NCI-H526 (cell line): Measurements from ENCODE around the gene FBXW11.
"Not testable (repeated sequence)": the region's sequence is repeated elsewhere in the genome, so short reads cannot be mapped to it uniquely, and the experiment has no call there.

Experiments used
- DNase-seq, 2 experiments: peaks; one replicate each; lab custom pipeline; 2025; lab: John Stamatoyannopoulos, UW

The FBXW11 gene

DNA sequence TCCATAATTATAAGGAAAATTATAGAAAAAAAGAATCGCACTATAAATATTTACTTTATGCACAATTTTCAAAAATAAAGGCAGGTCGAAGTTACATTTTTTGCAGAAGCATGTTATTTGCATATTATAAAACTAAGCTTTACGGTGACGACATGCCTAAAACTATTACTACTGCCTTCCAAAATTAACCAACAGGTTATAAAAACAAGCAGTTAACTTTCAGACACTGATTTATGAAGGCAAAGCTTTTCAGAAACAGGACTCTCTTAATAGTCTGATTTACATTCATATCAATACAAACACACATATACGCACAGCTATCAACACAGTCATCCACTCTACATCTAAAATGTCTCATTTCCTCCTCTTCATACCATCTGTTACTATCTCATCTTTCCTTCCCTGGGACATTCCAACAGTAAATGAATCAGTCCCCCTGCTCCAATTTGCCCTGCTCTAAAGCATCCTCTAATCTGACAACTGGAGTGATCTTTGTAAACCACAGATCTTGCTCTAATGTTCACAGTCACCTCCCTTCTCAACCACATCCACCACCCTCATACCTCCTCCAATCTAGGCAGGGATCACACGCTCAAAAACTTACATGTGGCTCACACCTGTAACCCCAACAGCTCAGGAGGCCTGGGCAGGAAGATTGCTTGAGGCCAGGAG, 21.6 kb downstream of the FBXW11 start:
- DNase-seq, result no peak

GRCh38 chr5:171981847-171982246, 24.6 kb downstream of the FBXW11 start:
- no peak for DNase-seq

GRCh38 chr5:171980792-171981191, 25.6 kb downstream of the FBXW11 start:
- no peak for DNase-seq

DNA sequence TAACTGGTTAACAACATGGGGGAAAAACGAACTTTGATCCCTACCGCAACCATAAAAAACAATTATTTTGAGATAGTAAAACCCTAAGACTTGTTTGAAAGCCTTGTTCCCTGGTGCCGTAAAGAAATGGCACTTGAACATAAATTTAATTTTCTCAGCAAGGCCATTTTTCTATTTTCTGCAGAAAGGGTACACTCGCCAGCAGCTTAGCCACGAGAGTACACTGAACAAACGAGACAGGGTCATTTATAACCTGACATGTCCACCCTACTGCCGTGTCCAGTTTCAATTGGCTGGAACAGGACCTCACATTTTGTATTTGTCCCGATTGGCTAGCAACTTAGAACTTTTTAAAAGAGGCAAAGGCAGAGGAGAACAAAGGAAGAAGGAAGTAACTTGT, 26.8 kb downstream of the FBXW11 start:
- no peak for DNase-seq

- DNase-seq, result no peak
Measured at GRCh38 chr5:171978519-171978918, 27.9 kb downstream of the FBXW11 start.

DNA sequence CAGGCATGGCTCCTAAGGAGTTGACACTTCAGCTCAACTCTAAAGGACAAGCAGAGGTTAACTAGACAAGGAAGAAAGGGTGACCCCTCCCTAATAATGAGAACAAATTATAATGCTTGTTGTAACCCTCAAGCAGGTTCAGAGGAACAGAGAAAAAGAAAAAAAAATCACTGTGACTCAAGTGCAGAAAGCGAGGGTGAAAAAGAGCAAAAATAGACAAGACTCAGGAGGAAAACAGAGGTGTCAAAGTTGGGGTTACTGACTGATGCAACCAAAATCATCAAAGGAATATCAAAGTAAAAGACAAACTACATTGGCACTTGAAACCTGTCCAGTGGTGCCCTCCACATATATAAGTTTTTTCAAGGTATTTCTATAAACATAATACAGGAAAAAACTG, 28.4 kb downstream of the FBXW11 start:
- no peak for DNase-seq

- not testable (repeated sequence) for DNase-seq
Measured at GRCh38 chr5:171977244-171977950, 29.0 kb downstream of the FBXW11 start.

GRCh38 chr5:171975877-171976667, 30.4 kb downstream of the FBXW11 start:
- DNase-seq, result no peak

DNA sequence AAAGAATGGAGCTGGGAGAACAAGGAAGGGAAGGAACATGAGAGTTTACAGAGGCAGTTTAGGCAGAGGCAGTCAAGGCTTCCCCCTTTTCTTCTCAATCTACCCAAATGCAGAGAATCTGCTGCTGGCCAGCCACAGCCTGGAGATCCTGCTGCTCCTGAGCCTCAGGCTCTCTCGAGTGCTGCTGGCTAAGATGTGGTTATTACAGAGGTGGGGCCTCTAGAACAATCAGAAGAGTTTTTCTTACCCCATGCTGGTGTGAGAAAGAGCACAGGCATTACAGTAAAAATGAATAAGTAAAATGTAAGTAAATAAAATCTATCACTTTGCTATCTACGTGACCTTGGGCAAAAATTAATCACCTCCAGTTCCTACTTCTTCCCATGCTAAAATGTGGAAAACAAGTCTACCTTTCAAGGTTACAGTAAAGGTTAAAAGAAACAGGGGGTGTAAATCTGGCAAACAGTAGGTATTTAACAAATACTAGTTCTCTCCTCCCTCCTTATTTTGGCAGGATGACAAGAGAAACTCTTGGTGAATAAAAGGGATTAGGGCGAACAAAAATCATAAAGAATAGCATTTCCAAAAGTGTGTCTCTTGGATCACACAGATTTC, 31.1 kb downstream of the FBXW11 start:
- no peak for DNase-seq

- DNase-seq, result no peak
Measured at GRCh38 chr5:171970826-171971225, 35.6 kb downstream of the FBXW11 start.

- no peak for DNase-seq
Measured at GRCh38 chr5:171969288-171969880, 37.1 kb downstream of the FBXW11 start.

GRCh38 chr5:171968531-171968930, 37.9 kb downstream of the FBXW11 start:
- no peak for DNase-seq

DNA sequence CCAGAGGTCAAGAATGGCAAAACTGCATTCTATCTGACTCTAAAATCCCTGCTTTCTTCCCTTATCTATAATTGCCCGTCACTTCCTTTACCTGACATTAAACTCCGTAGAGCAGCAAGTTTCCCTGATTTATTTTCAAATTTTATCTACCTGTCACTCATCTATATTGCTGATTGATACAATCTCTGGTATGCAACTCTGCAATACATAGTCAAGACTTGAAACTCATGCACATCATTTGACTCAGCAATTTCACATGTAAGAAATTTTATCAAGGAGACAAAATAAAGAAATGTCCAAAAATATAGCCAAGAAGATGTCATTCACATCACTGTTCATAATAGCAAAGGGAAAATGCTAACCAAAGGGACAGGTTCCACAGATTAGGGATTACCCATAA, 39.5 kb downstream of the FBXW11 start:
- DNase-seq, result no peak

GRCh38 chr5:171966270-171966669, 40.2 kb downstream of the FBXW11 start:
- DNase-seq, result no peak

GRCh38 chr5:171965745-171966144, 40.7 kb downstream of the FBXW11 start:
- no peak for DNase-seq

DNA sequence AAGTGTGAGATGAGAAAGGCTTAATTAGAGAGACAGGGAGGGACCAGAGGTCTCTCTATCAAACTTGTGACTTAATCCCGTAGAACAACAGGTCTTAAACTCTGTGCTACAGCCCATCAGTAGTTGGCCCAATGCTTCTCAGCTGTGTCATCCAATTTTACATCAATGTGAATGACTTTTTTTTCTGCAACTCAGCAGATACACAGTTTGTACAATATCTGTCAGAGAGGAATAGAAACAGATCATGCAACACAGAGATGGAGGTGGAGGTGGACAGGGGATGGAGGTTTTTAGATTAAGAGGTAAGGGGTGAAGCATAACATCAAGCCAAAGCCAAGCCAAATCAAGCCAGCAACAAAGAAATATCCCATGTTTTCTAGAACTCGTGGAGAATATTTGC, 43.0 kb downstream of the FBXW11 start:
- DNase-seq, result no peak

GRCh38 chr5:171961117-171961516, 45.3 kb downstream of the FBXW11 start:
- DNase-seq, result no peak

- DNase-seq, result no peak
Measured at GRCh38 chr5:171957591-171958251, 48.7 kb downstream of the FBXW11 start.

DNA sequence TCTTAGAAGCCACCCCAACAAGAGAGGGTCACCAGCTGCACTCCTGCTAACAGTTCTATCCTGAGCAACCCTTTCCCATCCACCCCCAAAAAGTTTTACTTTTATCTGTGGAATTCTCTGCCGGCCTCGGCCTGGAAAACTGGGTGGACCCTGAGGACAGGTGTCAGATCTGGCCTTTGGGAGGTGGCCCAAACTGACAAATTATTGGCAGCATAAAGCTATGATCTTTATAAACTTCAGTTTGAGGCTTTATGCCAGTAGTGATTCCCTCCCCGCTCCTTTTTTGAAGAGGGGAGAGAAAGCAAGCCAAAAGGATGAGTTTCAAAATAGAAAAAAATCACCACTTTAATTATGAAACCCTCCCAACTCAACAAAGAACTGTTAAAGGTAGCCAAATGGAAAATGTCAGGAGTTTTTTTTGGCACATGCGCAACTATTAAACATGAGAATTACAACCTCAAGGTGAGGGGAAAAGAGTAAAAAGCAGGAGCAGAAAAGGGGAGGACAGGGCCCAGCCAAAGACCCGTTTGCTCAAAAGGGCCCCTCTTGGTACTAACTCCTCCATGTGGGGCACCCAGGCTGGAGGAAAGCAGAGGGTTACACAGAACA, 49.4 kb downstream of the FBXW11 start:
- no peak for DNase-seq

DNA sequence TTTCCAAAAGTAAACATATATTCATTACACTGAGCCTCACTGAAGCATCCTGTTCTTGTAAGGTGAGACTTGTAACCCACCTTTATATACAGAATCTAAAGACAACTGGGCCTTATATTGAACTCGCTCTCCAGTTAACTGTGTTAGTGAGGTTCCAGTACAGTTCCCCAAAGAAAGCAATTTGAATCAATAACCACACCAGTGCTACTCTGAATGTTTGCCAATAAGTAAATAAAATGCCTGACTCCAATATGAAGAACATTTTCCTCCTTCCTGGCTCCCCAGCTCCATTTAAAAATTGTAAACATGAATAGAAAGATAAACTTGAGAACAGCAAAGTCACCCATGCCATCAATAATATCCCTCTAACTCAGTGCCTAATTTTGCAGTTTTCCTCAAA, 50.1 kb downstream of the FBXW11 start:
- no peak for DNase-seq

DNA sequence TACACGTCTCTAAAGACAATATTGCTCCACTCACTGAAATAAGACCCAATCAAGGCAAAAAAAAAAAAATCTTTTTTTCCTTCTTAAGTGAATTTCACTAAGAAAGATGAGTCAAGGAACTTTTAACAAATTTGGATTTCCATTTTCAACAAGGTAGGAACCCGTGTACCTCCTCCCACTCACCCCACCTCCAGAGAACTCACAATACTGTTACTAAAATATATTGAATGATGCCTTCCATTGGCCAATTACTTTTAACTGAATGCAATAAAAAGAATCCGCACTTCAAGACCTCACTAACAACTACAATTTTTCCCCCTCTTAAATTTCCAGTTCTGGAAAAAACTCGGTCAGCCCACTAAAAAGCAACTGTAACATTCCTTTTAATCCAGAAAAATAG, 50.7 kb downstream of the FBXW11 start:
- DNase-seq, result no peak
